ENCODE data around the gene NEK10.

- TF ChIP-seq CTCF (IDR thresholded peaks at IDR 0.05 in 2 of 3, conservative IDR thresholded peaks at IDR 0.05 in 1 of 3; ENCODE audit: borderline replicate concordance in 1 of 3, insufficient read depth in 1 of 3, low read depth in 2 of 3, low read length in 2 of 3) (no peak), REST (IDR thresholded peaks at IDR 0.05; ENCODE audit: low read depth) (no peak), RAD21 (IDR thresholded peaks at IDR 0.05; ENCODE audit: low read depth) (no peak), EZH2 (IDR thresholded peaks at IDR 0.05) (no peak), ZNF274 (IDR thresholded peaks at IDR 0.05; ENCODE audit: low read depth, low read length) (no peak), ATF3 (IDR thresholded peaks at IDR 0.05) (no peak), POLR2A (IDR thresholded peaks at IDR 0.05; ENCODE audit: borderline replicate concordance, extremely low read depth, insufficient read depth, insufficient read length) (no peak), SRF (IDR thresholded peaks at IDR 0.05; ENCODE audit: low read depth) (no peak)
Measured at GRCh38 chr3:27345959-27346865, 23.0 kb downstream of the NEK10 start.
